ENCODE data around the gene TARBP1.

DNA sequence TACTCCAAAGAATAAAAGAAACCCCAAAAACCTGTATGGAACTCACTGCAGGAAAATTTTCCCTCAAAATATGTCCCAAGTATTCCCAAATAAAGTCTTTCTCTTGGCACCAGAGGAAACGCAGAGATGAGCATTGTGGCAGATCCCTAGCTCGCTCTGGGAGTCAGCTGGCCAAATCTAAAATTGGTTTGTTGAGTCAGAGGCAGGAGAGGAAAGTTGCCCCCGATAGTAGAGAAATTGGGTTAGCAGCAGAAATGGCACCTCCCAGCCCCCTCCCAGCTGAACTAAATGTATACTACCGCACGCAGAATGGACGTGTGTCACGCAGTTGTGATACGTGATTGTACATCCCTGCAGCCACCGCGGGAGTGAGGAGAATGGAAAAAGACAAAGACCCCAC, 39.9 kb upstream of the TARBP1 start:
- TF ChIP-seq, protein P1, sequence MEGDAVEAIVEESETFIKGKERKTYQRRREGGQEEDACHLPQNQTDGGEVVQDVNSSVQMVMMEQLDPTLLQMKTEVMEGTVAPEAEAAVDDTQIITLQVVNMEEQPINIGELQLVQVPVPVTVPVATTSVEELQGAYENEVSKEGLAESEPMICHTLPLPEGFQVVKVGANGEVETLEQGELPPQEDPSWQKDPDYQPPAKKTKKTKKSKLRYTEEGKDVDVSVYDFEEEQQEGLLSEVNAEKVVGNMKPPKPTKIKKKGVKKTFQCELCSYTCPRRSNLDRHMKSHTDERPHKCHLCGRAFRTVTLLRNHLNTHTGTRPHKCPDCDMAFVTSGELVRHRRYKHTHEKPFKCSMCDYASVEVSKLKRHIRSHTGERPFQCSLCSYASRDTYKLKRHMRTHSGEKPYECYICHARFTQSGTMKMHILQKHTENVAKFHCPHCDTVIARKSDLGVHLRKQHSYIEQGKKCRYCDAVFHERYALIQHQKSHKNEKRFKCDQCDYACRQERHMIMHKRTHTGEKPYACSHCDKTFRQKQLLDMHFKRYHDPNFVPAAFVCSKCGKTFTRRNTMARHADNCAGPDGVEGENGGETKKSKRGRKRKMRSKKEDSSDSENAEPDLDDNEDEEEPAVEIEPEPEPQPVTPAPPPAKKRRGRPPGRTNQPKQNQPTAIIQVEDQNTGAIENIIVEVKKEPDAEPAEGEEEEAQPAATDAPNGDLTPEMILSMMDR (IDR thresholded peaks at IDR 0.05; ENCODE audit: low read length): no peak
- TF ChIP-seq EZH2 (IDR thresholded peaks at IDR 0.05; ENCODE audit: borderline replicate concordance, low read length): no peak
